Endodermal cell (in vitro differentiated cells): Measurements from ENCODE around the gene AP2A1. TPM values are rescaled to one million over a fixed set of nuclear protein-coding genes. Genes with fewer than 3 reads are reported as not detected.

Experiments
- DNase-seq: peaks from one replicate; pipeline ENCODE4 v3.0.0-alpha.2; 2017
- H3K27ac ChIP-seq: 2 replicates; pipeline ENCODE4 v1.5.1; 2013; ENCODE audit warnings: mild to moderate bottlenecking, low read depth, low read length, moderate library complexity
- H3K27me3 ChIP-seq: 2 replicates; pipeline ENCODE4 v1.6.1; 2013; ENCODE audit warnings: mild to moderate bottlenecking, low read length, moderate library complexity; ENCODE audit not compliant: insufficient read depth, control insufficient read depth, poor library complexity, severe bottlenecking
- H3K36me3 ChIP-seq: 2 replicates; pipeline ENCODE4 v1.7.0; 2013; ENCODE audit warnings: mild to moderate bottlenecking, low read length, moderate library complexity; ENCODE audit not compliant: control insufficient read depth, insufficient read depth
- H3K4me1 ChIP-seq: one replicate; pipeline ENCODE4 v1.7.0; 2013; ENCODE audit warnings: low read length; ENCODE audit not compliant: control insufficient read depth, insufficient read depth
- H3K4me3 ChIP-seq: 2 replicates; pipeline ENCODE4 v1.5.1; 2013; ENCODE audit warnings: mild to moderate bottlenecking, low read length, moderate library complexity
- H3K9ac ChIP-seq: 2 replicates; pipeline ENCODE4 v1.6.1; 2013; ENCODE audit warnings: mild to moderate bottlenecking, low read length, moderate library complexity; ENCODE audit not compliant: poor library complexity, severe bottlenecking; ENCODE audit errors: extremely low read depth
- H3K9me3 ChIP-seq: 2 replicates; pipeline ENCODE4 v1.6.1; 2013; ENCODE audit warnings: mild to moderate bottlenecking, low read length, moderate library complexity; ENCODE audit not compliant: control insufficient read depth
- H3K27ac Mint-ChIP-seq: 2 replicates; pipeline ENCODE4 v1.8.0; 2020; ENCODE audit warnings: mixed read lengths
- H3K27me3 Mint-ChIP-seq: 2 replicates; pipeline ENCODE4 v1.8.0; 2021; ENCODE audit warnings: mild to moderate bottlenecking, mixed read lengths; ENCODE audit not compliant: insufficient read depth
- H3K36me3 Mint-ChIP-seq: 2 replicates; pipeline ENCODE4 v1.8.0; 2020; ENCODE audit warnings: low read depth, mixed read lengths
- H3K4me1 Mint-ChIP-seq: 2 replicates; pipeline ENCODE4 v1.8.0; 2020; ENCODE audit warnings: mixed read lengths
- H3K4me3 Mint-ChIP-seq: 2 replicates; pipeline ENCODE4 v1.8.0; 2020; ENCODE audit warnings: mild to moderate bottlenecking, moderate library complexity, mixed read lengths
- H3K9me3 Mint-ChIP-seq: 2 replicates; pipeline ENCODE4 v1.8.0; 2020; ENCODE audit warnings: mild to moderate bottlenecking, mixed read lengths
- WGBS, 2 experiments: methylation state at CpG; one replicate each; pipeline versions ENCODE4 v1.1.5 to v1.1.7; 2013; ENCODE audit warnings: missing lambda C conversion rate in 2 of 2, mixed read lengths in 1 of 2; ENCODE audit not compliant: insufficient coverage in 1 of 2, insufficient read length in 1 of 2; 5-methylcytosine and 5-hydroxymethylcytosine counted together
- total RNA-seq, 2 donors: library from RNA; stranded (reverse); fragmentation: NEBNext Ultra II Directional in 1 of 2; extraction: Animal tissue kit (Norgen Biotek cat#: 25700) in 1 of 2; gene quantifications; 2 replicates in 1 of 2; 3 replicates in 1 of 2; pipeline ENCODE4 v1.2.1, GENCODE V29; 2021
- TF ChIP-seq, protein P1 (sequence below): fragments of 200-600 bp; sonication (generic); conservative IDR thresholded peaks from 2 replicates; pipeline ENCODE4 v1.5.0; 2021; ENCODE audit warnings: antibody characterized with exemption, mild to moderate bottlenecking

AP2A1 gene
- total RNA-seq, 2 donors from 2014 or later: 100 to 110 TPM

DNA sequence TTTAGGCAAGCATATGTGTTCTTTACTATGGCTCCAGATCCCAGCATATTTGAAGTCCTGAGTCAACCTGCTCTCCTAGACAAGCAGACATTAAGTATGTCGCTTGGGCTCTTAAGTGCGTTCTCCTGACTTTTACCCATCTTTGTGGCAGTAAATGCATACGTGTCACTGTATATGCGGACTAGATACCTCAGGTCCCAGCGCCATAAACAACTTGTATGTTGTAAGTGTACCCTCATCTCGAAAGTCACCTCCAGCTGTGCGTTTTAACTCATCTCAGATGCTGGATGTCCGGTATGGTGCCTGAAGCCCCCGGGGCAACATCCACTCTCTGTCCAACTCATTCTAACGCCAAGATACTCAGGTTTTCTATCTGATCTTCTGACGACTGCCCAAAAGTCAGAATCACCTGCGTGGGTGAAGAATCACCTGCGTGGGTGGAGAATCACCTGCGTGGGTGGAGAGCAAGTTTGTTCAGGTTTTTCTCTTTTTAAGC is 85.9 kb downstream of the AP2A1 start:
- Mint-ChIP-seq H3K27ac (peak overlapping the region; percentile 56), H3K4me3 (peak overlapping the region; percentile 86), H3K9me3 (peaks cover 7% of the 10 kb centered on the region), H3K27me3 (no peaks in the 10 kb centered on the region), H3K4me1 (peaks cover 21% of the 10 kb centered on the region), H3K36me3 (peaks cover 46% of the 10 kb centered on the region)
- H3K27ac ChIP-seq: no peak overlapping the region
- no peaks in the 10 kb centered on the region for H3K27me3 ChIP-seq
- no peak for DNase-seq
- peak overlapping the region; percentile 82 for H3K4me3 ChIP-seq
- 92 to 94% methylated on average over 12 to 14 of the region's 14 CpGs for WGBS, 2 experiments
- peak overlapping the region; percentile 36 for H3K9ac ChIP-seq
- peaks cover 7% of the 10 kb centered on the region for H3K9me3 ChIP-seq
- peaks cover 43% of the 10 kb centered on the region for H3K36me3 ChIP-seq
- H3K4me1 ChIP-seq: peaks cover 5% of the 10 kb centered on the region
- TF ChIP-seq, protein P1, sequence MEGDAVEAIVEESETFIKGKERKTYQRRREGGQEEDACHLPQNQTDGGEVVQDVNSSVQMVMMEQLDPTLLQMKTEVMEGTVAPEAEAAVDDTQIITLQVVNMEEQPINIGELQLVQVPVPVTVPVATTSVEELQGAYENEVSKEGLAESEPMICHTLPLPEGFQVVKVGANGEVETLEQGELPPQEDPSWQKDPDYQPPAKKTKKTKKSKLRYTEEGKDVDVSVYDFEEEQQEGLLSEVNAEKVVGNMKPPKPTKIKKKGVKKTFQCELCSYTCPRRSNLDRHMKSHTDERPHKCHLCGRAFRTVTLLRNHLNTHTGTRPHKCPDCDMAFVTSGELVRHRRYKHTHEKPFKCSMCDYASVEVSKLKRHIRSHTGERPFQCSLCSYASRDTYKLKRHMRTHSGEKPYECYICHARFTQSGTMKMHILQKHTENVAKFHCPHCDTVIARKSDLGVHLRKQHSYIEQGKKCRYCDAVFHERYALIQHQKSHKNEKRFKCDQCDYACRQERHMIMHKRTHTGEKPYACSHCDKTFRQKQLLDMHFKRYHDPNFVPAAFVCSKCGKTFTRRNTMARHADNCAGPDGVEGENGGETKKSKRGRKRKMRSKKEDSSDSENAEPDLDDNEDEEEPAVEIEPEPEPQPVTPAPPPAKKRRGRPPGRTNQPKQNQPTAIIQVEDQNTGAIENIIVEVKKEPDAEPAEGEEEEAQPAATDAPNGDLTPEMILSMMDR: no peak

DNA sequence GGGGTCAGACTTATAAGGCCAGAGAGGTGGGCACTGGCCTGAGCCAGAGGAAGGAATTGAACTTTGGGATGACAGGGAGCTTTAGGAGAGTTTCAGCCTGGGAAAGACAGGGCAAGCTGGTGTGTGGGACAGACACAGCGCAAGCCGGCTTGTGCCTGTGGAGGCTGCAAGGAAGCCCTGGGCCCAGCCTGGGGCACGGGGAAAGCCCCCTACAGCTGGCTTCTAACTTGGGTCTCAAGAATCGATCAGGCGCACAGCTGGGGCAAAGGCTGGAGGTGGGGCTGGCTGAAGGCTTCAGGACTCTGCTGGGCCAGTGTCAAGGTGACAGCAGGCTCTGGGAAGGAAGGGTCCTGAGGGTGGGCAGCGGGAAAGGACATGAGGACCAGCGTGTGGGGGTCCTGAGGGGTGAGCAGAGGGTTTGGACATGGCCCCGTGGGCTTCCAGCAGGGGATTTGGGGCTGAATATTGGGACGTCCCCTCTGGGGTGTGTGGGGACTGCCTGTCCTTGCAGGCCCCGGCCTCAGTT is 87.1 kb downstream of the AP2A1 start:
- Mint-ChIP-seq H3K36me3 (peaks cover 46% of the 10 kb centered on the region), H3K4me3 (peak overlapping the region; percentile 86), H3K27ac (no peak overlapping the region), H3K27me3 (no peaks in the 10 kb centered on the region), H3K9me3 (peaks cover 5% of the 10 kb centered on the region), H3K4me1 (peaks cover 21% of the 10 kb centered on the region)
- Histone ChIP-seq H3K4me1 (peaks cover 5% of the 10 kb centered on the region), H3K9ac (no peak overlapping the region), H3K36me3 (peaks cover 47% of the 10 kb centered on the region), H3K4me3 (no peak overlapping the region), H3K9me3 (peaks cover 6% of the 10 kb centered on the region), H3K27ac (no peak overlapping the region), H3K27me3 (no peaks in the 10 kb centered on the region)
- WGBS, 2 experiments: 93 to 100% methylated on average over 2 to 9 of the region's 10 CpGs
- TF ChIP-seq, protein P1: no peak
- DNase-seq: peak; percentile 48

DNA sequence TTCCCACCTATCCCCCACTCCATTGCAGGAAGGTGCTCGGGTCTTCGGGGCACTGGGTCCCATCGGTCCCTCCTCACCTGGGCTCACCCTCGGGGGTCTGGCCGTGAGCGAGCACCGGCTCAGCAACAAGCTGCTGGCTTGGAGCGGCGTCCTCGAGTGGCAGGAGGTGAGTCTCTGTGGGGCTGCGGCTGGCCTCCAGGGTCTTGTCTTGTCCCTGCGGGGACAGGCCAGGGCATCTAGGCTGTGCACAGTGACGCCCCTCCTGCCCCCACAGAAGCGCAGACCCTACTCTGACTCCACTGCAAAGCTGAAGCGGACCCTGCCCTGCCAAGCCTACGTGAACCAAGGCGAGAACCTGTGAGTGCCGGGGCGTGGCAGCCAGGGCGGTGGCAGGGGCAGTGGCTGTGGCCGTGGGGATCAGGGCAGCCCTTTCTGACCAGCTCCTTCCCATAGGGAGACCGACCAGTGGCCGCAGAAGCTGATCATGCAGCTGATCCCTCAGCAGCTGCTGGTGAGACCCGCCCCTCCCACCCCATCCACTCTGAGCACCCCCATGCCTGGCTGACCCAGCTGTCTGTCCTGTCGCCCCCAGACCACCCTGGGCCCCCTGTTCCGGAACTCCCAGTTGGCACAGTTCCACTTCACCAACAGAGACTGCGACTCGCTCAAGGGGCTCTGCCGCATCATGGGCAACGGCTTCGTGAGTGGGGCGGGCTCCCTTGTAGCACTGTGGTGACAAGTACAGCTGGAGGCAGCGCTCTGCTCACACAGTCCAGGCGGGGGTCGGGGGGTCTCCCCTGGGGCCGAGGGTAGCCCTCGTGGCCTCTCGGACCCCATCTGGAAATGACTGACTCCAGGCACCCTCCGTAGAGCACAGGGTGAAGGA is 87.8 kb downstream of the AP2A1 start:
- Mint-ChIP-seq H3K27me3 (no peaks in the 10 kb centered on the region), H3K27ac (no peak overlapping the region), H3K36me3 (peaks cover 41% of the 10 kb centered on the region), H3K9me3 (peaks cover 5% of the 10 kb centered on the region), H3K4me3 (no peak overlapping the region), H3K4me1 (peaks cover 20% of the 10 kb centered on the region)
- no peaks in the 10 kb centered on the region for H3K27me3 ChIP-seq
- TF ChIP-seq, protein P1: no peak
- no peak overlapping the region for H3K27ac ChIP-seq
- H3K4me1 ChIP-seq: peaks cover 5% of the 10 kb centered on the region
- H3K9ac ChIP-seq: no peak overlapping the region
- DNase-seq: peak; percentile 49
- peaks cover 42% of the 10 kb centered on the region for H3K36me3 ChIP-seq
- no peak overlapping the region for H3K4me3 ChIP-seq
- WGBS, 2 experiments: 95 to 96% methylated on average over 15 to 39 of the region's 39 CpGs
- H3K9me3 ChIP-seq: no peaks in the 10 kb centered on the region
